HG03558 (cell line): ENCODE results near the gene SELENOT.
"Not testable (repeated sequence)": the region's sequence is repeated elsewhere in the genome, so short reads cannot be mapped to it uniquely, and the experiment has no call there.

ENCODE experiments used
- ATAC-seq: cut with Tn5 transposase; IDR thresholded peaks from one replicate; pipeline ENCODE4 v1.9.1; 2021; ENCODE audit warnings: moderate number of reproducible peaks; ENCODE audit not compliant: unreplicated experiment; ENCODE audit errors: extremely low read depth

The SELENOT gene

GRCh38 chr3:150607267-150608065, 4.3 kb downstream of the SELENOT start:
- no peak for ATAC-seq

GRCh38 chr3:150609988-150610387, 6.9 kb downstream of the SELENOT start:
- ATAC-seq, result no peak

GRCh38 chr3:150610785-150611184, 7.7 kb downstream of the SELENOT start:
- ATAC-seq, result no peak

- no peak for ATAC-seq
Measured at GRCh38 chr3:150611666-150612065, 8.5 kb downstream of the SELENOT start.

GRCh38 chr3:150612494-150612893, 9.4 kb downstream of the SELENOT start:
- ATAC-seq, result no peak

- no peak for ATAC-seq
Measured at GRCh38 chr3:150613034-150613433, 9.9 kb downstream of the SELENOT start.

- no peak for ATAC-seq
Measured at GRCh38 chr3:150613709-150614480, 10.8 kb downstream of the SELENOT start.

- no peak for ATAC-seq
Measured at GRCh38 chr3:150620002-150620689, 17.0 kb downstream of the SELENOT start.

GRCh38 chr3:150622955-150623354, 19.8 kb downstream of the SELENOT start:
- not testable (repeated sequence) for ATAC-seq

GRCh38 chr3:150623945-150624344, 20.8 kb downstream of the SELENOT start:
- no peak for ATAC-seq

GRCh38 chr3:150626148-150626930, 23.2 kb downstream of the SELENOT start:
- ATAC-seq, result no peak

GRCh38 chr3:150627557-150627956, 24.4 kb downstream of the SELENOT start:
- no peak for ATAC-seq

- no peak for ATAC-seq
Measured at GRCh38 chr3:150631515-150632221, 28.5 kb downstream of the SELENOT start.

GRCh38 chr3:150635076-150635475, 32.0 kb downstream of the SELENOT start:
- ATAC-seq, result no peak

- ATAC-seq, result peak; percentile 57
Measured at GRCh38 chr3:150635526-150635925, 32.4 kb downstream of the SELENOT start.

GRCh38 chr3:150636258-150636657, 33.1 kb downstream of the SELENOT start:
- no peak for ATAC-seq

- ATAC-seq, result no peak
Measured at GRCh38 chr3:150639262-150639661, 36.1 kb downstream of the SELENOT start.

GRCh38 chr3:150640256-150640655, 37.1 kb downstream of the SELENOT start:
- no peak for ATAC-seq

GRCh38 chr3:150653110-150653561, 50.0 kb downstream of the SELENOT start:
- peak; percentile 42 for ATAC-seq
